WTC11 (cell line): Measurements from ENCODE around the gene DHRSX. TPM values are rescaled to one million over a fixed set of nuclear protein-coding genes. Genes with fewer than 3 reads are reported as not detected.

Source experiments
- ATAC-seq: fragments of 200-7000 bp; cut with Tn5 transposase; 2 replicates; pipeline ENCODE4 v1.10.0; 2021; ENCODE audit warnings: mild to moderate bottlenecking, moderate library complexity
- CTCF ChIA-PET: fragments of 300-600 bp; sonication (Branson Sonifier 250); formaldehyde crosslinking; loops from one replicate; lab custom pipeline; 2021; ENCODE audit warnings: antibody characterized with exemption; lab: Charles Lee
- POLR2A ChIA-PET: fragments of 350-600 bp; sonication (Branson Sonifier 250); formaldehyde crosslinking; loops from one replicate; lab custom pipeline; 2021; ENCODE audit warnings: antibody characterized with exemption; lab: Charles Lee
- DNase-seq: peaks from one replicate; pipeline ENCODE4 v3.0.0; 2021; ENCODE audit warnings: low spot score
- H3K27ac Mint-ChIP-seq: 2 replicates; pipeline ENCODE4 v1.8.0; 2021; ENCODE audit warnings: mixed read lengths
- H3K27me3 Mint-ChIP-seq: 2 replicates; pipeline ENCODE4 v1.8.0; 2021; ENCODE audit warnings: low read depth, mild to moderate bottlenecking, moderate library complexity, mixed read lengths
- H3K36me3 Mint-ChIP-seq: 2 replicates; pipeline ENCODE4 v1.8.0; 2021; ENCODE audit warnings: mixed read lengths
- H3K4me1 Mint-ChIP-seq: 2 replicates; pipeline ENCODE4 v1.8.0; 2022; ENCODE audit warnings: mixed read lengths
- H3K4me3 Mint-ChIP-seq: 2 replicates; pipeline ENCODE4 v1.8.0; 2021; ENCODE audit warnings: mild to moderate bottlenecking, moderate library complexity, mixed read lengths
- H3K9me3 Mint-ChIP-seq: 2 replicates; pipeline ENCODE4 v1.8.0; 2021; ENCODE audit warnings: mixed read lengths
- ARID4B ChIP-seq: sonication (generic); formaldehyde crosslinking; IDR thresholded peaks from 2 replicates; pipeline ENCODE4 v1.8.0; 2023; ENCODE audit warnings: missing genetic modification reagents, mild to moderate bottlenecking, borderline replicate concordance
- CDX4 ChIP-seq: fragments of 250-450 bp; sonication (Bioruptor Pico); IDR thresholded peaks from 2 replicates; pipeline ENCODE4 v1.9.0; 2021; ENCODE audit warnings: moderate library complexity, mild to moderate bottlenecking, inconsistent platforms, borderline replicate concordance
- ELF4 ChIP-seq: sonication (generic); formaldehyde crosslinking; IDR thresholded peaks from 2 replicates; pipeline ENCODE4 v1.8.1; 2022; ENCODE audit warnings: low read depth, mild to moderate bottlenecking, moderate library complexity, missing genetic modification reagents
- FOXP4 ChIP-seq: sonication (generic); formaldehyde crosslinking; IDR thresholded peaks from 2 replicates; pipeline ENCODE4 v1.8.0; 2022; ENCODE audit warnings: mild to moderate bottlenecking, missing genetic modification reagents
- HMGXB4 ChIP-seq: sonication (generic); formaldehyde crosslinking; IDR thresholded peaks from 2 replicates; pipeline ENCODE4 v1.8.1; 2023; ENCODE audit warnings: mild to moderate bottlenecking, moderate library complexity, missing genetic modification reagents
- JUN ChIP-seq: sonication (generic); formaldehyde crosslinking; IDR thresholded peaks from 2 replicates; pipeline ENCODE4 v1.8.0; 2023; ENCODE audit warnings: mild to moderate bottlenecking, missing genetic modification reagents
- MLX ChIP-seq: sonication (generic); formaldehyde crosslinking; IDR thresholded peaks from 2 replicates; pipeline ENCODE4 v1.8.1; 2023; ENCODE audit warnings: mild to moderate bottlenecking, missing genetic modification reagents, moderate library complexity
- NR2C2 ChIP-seq: sonication (generic); formaldehyde crosslinking; IDR thresholded peaks from 2 replicates; pipeline ENCODE4 v1.8.0; 2022; ENCODE audit warnings: mild to moderate bottlenecking, missing genetic modification reagents
- PRDM15 ChIP-seq: sonication (generic); formaldehyde crosslinking; IDR thresholded peaks from 2 replicates; pipeline ENCODE4 v1.8.0; 2022; ENCODE audit warnings: missing genetic modification reagents
- ZBTB43 ChIP-seq: sonication (generic); formaldehyde crosslinking; IDR thresholded peaks from 2 replicates; pipeline ENCODE4 v1.8.1; 2023; ENCODE audit warnings: mild to moderate bottlenecking, missing genetic modification reagents
- ZMAT4 ChIP-seq: fragments of 250-450 bp; sonication (Bioruptor Pico); IDR thresholded peaks from 2 replicates; pipeline ENCODE4 v1.9.0; 2021; ENCODE audit warnings: mild to moderate bottlenecking
- ZNF232 ChIP-seq: sonication (generic); formaldehyde crosslinking; IDR thresholded peaks from 2 replicates; pipeline ENCODE4 v1.8.0; 2022; ENCODE audit warnings: mild to moderate bottlenecking, missing genetic modification reagents
- ZNF671 ChIP-seq: fragments of 250-450 bp; sonication (Bioruptor Pico); IDR thresholded peaks from 2 replicates; pipeline ENCODE4 v1.8.0; 2021; ENCODE audit warnings: mild to moderate bottlenecking
- ZSCAN18 ChIP-seq: fragments of 250-450 bp; sonication (Bioruptor Pico); IDR thresholded peaks from 2 replicates; pipeline ENCODE4 v2.1.2; 2022; ENCODE audit warnings: mild to moderate bottlenecking, moderate library complexity
- total RNA-seq: library from RNA; stranded (reverse); gene quantifications from 3 replicates; pipeline ENCODE4 v1.2.3, GENCODE V29; 2021

Gene DHRSX
- total RNA-seq, 1 experiment from 2014 or later, result 28.2 TPM

GRCh38 chrX:2542826-2543521, 42.2 kb upstream of the DHRSX start:
- CTCF ChIA-PET, result no interaction called here
- H3K27ac Mint-ChIP-seq, result no peak overlapping the region
- peaks cover 9% of the 10 kb centered on the region for H3K4me1 Mint-ChIP-seq
- POLR2A ChIA-PET, result no interaction called here
- no peak overlapping the region for H3K4me3 Mint-ChIP-seq
- TF ChIP-seq JUN, result no peak
- no peak for TF ChIP-seq ZBTB43
- no peak for TF ChIP-seq PRDM15
- no peak for TF ChIP-seq NR2C2 (CRISPR knock-in tag)
- TF ChIP-seq, all 79 proteins: peak for 0
- Mint-ChIP-seq H3K27me3 (peaks cover 2% of the 10 kb centered on the region; the same call in 1 of the 2 replicates), H3K9me3 (peaks cover 34% of the 10 kb centered on the region), H3K36me3 (peaks cover 25% of the 10 kb centered on the region)
- ATAC-seq (no peak), DNase-seq (no peak)

- Mint-ChIP-seq H3K4me3 (no peak overlapping the region), H3K9me3 (peaks cover 30% of the 10 kb centered on the region), H3K27ac (no peak overlapping the region), H3K27me3 (no peaks in the 10 kb centered on the region; the same call in 1 of the 2 replicates), H3K4me1 (peaks cover 12% of the 10 kb centered on the region), H3K36me3 (peaks cover 21% of the 10 kb centered on the region)
- DNase-seq (no peak), ATAC-seq (no peak)
- no peak for TF ChIP-seq ZNF671 (CRISPR knock-in tag)
- no peak for TF ChIP-seq ZSCAN18 (CRISPR knock-in tag)
- no peak for TF ChIP-seq ZMAT4 (CRISPR knock-in tag)
- no peak for TF ChIP-seq HMGXB4 (CRISPR knock-in tag)
- no peak for TF ChIP-seq ARID4B
- TF ChIP-seq CDX4, result no peak
- TF ChIP-seq ELF4 (CRISPR knock-in tag), result no peak
- TF ChIP-seq FOXP4 (CRISPR knock-in tag), result no peak
- TF ChIP-seq ZNF232 (CRISPR knock-in tag), result no peak
- TF ChIP-seq MLX, result no peak
- POLR2A ChIA-PET, result no interaction called here
- CTCF ChIA-PET, result no interaction called here
These were observed 40.8 kb upstream of the DHRSX start for GRCh38 chrX:2541603-2542002.
